ENCODE data around the gene FLT3LG. TPM values are rescaled to one million over a fixed set of nuclear protein-coding genes. Genes with fewer than 3 reads are reported as not detected.
"Not testable (repeated sequence)": the region's sequence is repeated elsewhere in the genome, so short reads cannot be mapped to it uniquely, and the experiment has no call there.

Gene FLT3LG
- polyA plus RNA-seq, 4 donors, result 2.7 to 4.6 (median 4.1) TPM

DNA sequence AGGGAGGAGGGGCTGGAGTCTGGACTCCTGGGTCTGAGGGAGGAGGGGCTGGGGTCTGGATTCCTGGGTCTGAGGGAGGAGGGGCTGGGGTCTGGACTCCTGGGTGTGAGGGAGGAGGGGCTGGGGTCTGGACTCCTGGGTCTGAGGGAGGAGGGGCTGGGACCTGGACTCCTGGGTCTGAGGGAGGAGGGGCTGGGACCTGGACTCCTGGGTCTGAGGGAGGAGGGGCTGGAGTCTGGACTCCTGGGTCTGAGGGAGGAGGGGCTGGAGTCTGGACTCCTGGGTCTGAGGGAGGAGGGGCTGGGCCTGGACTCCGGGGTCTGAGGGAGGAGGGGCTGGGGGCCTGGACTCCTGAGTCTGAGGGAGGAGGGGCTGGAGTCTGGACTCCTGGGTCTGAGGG lies 12.9 kb upstream of the FLT3LG start:
- not testable (repeated sequence) for DNase-seq (ENCODE audit: low read depth in 4 of 4, low spot score in 2 of 4)

DNA sequence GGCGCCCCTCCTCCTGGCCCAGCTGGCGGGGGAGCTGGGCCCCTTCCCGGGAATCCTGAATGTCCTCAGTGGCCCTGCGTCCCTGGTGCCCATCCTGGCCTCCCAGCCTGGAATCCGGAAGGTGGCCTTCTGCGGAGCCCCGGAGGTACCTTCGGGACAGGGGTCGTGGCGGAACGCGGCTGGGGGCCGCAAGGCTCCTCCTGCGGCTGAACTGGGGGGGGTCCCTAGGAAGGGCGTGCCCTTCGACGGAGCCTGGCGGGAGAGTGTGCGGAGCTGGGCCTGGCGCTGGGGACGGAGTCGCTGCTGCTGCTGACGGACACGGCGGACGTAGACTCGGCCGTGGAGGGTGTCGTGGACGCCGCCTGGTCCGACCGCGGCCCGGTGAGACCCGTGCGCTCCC lies 12.4 kb upstream of the FLT3LG start:
- no peak for DNase-seq (ENCODE audit: low read depth in 4 of 4, low spot score in 2 of 4)

DNA sequence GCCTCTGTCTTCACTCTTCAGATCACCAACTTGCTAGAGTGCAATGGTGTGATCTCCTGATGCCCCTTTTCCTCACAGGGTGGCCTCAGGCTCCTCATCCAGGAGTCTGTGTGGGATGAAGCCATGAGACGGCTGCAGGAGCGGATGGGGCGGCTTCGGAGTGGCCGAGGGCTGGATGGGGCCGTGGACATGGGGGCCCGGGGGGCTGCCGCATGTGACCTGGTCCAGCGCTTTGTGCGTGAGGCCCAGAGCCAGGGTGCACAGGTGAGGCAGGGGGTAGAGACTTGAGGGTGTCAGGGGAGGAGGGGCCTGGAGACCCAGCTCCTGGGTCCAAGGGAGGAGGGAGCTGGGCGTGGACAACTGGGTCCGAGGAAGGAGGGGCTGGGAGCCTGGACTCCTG lies 11.5 kb upstream of the FLT3LG start:
- DNase-seq (ENCODE audit: low read depth in 4 of 4, low spot score in 2 of 4), result no peak

DNA sequence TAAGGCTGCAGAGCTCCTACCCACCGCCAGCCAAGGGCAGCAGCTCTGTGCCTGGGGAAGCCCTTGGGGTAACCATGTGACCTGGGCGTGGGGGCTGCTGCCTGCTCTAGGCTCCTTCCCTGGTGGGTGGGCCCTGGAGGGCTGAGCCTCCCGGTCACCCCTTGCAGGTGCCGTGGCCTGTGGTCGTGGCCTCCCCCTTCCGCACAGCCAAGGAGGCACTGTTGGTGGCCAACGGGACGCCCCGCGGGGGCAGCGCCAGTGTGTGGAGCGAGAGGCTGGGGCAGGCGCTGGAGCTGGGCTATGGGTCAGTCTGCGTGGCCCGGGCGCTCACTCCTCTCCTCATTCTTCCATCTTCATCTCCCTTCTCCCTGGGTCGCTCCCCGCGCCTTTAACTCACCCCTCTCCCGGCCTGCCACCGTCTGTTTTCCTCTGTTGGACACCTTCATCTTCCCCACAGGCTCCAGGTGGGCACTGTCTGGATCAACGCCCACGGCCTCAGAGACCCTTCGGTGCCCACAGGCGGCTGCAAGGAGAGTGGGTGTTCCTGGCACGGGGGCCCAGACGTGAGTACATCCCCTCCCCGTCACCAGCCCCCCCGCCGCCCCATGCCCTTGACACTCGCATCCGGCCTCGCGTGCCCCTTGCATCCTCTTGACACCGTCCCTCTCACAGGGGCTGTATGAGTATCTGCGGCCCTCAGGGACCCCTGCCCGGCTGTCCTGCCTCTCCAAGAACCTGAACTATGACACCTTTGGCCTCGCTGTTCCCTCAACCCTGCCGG lies 9.9 kb upstream of the FLT3LG start:
- no peak for DNase-seq (ENCODE audit: low read depth in 4 of 4, low spot score in 2 of 4)

DNA sequence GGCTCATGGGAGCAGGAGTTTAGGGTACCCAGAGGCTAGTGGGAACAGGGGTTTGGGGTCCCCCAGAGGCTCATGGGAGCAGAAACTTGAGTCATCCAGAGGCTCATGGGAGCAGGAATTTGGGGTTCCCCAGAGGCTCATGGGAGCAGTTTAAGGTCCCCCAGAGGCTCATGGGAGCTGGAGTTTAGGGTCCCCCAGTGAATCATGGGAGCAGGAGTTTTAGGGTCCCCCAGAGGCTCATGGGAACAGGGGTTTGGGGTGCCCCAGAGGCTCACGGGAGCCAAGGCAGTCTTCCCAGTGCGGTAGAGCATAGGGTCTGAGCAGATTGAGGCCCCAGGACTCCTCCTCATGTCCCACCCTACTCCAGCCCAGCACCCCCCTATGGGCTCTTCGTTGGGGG lies 8.6 kb upstream of the FLT3LG start:
- DNase-seq (ENCODE audit: low read depth in 4 of 4, low spot score in 2 of 4), result no peak

DNA sequence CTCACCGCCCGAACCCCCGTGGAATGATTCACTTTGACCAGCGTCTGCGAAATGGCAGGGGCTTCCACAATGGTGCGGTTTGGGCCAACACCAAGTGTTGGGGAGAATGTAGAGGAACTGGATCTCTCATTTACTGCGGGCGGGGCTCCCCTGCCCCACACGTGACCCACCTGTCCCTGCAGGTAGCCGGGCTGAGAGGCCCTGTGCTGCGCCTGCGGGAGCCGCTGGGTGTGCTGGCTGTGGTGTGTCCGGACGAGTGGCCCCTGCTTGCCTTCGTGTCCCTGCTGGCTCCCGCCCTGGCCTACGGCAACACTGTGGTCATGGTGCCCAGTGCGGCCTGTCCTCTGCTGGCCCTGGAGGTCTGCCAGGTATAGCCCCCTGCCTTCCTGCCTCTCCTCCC lies 5.8 kb upstream of the FLT3LG start:
- no peak for DNase-seq (ENCODE audit: low read depth in 4 of 4, low spot score in 2 of 4)

DNA sequence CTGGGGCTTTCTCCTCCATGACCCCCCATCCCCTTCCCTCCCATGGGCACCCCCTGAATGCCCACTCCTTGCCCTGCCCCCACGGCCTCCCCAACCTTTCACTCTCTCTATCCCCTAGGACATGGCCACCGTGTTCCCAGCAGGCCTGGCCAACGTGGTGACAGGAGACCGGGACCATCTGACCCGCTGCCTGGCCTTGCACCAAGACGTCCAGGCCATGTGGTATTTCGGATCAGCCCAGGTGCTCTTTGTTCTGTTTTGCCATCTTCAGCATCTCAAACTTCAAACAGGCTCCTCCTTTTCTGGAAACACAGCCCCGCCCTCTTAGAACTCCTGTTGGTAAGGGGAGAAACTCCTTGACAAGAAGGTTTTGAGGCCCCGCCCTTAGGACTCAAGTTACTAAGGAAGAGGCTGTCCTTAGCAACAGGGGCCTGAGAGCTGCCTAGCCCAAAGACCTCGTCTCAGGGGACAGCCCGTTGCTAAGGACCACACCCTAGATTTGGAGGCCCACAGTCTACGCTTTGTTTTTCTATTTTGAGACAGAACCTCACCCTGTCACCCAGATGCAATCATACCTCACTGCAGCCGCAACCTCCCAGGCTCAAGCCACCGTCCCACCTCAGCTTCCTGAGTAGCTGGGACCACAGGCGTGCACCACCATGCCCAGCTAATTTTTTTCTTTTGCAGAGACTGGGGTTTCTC lies 5.1 kb upstream of the FLT3LG start:
- DNase-seq (ENCODE audit: low read depth in 4 of 4, low spot score in 2 of 4), result no peak

DNA sequence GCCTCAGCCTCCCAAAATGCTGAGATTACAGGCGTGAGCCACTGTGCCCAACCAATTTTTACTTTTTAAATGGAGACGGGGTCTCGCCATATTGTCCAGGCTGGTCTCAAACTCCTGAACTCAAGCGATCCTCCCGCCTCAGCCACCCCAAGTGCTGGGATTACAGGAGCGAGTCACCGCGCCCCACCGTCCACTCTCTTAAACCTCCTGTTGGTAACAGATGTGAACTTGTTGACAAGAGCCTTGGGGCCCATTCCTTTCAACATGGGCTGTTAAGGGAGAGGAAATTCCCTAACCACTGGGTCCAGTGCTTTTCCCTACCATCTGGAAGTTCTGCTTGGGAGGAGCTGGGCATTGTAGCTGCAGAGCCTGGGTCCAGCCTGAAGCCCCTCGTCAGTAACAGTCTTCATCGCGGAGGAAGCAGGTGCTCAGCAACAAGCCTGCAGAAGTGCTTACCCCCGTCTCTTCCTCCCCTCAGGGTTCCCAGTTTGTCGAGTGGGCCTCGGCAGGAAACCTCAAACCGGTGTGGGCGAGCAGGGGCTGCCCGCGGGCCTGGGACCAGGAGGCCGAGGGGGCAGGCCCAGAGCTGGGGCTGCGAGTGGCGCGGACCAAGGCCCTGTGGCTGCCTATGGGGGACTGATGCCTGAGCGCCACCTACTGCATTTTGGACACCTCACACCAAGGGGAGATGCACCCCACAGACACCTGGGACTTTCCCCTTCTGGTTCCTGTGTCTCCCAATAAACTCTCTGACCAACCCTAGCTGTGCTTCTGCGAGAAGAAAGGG lies 4.0 kb upstream of the FLT3LG start:
- no peak for DNase-seq (ENCODE audit: low read depth in 4 of 4, low spot score in 2 of 4)

DNA sequence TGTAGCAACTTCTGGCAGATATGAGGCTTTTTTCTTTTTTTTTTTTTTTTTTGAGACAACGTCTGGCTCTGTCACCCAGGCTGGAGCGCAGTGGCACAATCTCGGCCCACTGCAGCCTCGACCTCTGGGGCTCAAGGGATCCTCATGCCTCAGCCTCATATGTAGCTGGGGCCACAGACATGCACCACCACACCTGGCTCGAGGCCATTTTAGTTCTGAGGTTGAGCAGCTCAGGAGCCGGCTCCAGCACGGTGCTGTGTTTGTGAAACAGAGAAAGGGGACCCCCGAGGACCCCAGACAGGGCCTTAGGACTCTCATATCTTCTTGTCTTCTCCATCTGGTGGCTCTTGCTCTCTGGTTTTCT lies 3.4 kb upstream of the FLT3LG start:
- DNase-seq (ENCODE audit: low read depth in 4 of 4, low spot score in 2 of 4), result no peak

DNA sequence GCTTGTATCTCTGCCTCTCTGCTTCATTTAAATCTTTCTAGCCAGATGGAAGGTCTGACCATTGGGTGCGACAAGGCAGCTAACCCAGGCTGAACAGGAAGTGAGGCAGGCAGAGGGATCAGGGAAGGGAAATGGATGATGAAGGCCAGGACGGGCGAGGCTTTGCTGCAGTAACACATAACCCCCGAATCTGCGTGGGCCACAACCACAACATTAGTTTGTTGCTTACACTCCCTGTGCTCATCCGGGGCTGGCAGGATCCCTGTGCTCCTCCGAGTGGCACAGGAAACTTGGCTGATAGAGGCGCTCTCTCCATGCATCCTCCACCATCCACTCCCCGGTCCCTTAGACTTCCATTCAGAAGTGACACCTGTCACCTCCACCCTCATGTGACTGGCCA lies 1.1 kb upstream of the FLT3LG start:
- no peak for DNase-seq (ENCODE audit: low read depth in 4 of 4, low spot score in 2 of 4)

DNA sequence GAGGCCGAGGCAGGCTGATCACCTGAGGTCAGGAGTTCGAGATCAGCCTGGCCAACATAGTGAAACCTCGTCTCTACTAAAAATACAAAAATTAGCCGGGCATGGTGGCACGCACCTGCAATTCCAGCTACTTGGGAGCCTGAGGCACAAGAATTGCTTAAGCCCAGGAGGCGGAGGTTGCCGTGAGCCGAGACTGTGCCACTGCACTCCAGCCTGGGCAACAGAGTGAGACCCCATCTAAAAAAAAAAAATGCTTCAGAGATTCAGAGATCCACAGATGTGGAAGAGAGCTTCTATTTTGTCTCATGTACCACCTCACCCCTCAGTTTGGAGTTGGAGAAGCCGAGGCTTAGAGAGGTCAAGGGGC lies 531 bp upstream of the FLT3LG start:
- DNase-seq (ENCODE audit: low read depth in 4 of 4, low spot score in 2 of 4), result not testable (repeated sequence)

DNA sequence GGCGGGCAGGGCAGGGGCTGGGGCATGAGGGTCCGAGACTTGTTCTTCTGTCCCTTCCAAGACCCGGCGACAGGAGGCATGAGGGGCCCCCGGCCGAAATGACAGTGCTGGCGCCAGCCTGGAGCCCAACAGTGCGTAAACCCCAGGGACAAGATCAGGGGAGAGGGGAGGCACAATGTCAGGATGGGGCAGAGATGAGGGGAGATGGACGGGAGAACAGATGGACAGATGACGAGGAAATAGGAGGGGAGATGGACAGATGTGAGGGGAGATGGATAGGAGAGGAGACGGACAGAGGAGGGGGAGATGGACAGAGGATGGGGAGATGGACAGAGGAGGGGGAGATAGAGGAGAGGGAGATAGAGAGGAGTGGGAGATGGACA lies 518 bp downstream of the FLT3LG start:
- DNase-seq (ENCODE audit: low read depth in 4 of 4, low spot score in 2 of 4), result no peak

DNA sequence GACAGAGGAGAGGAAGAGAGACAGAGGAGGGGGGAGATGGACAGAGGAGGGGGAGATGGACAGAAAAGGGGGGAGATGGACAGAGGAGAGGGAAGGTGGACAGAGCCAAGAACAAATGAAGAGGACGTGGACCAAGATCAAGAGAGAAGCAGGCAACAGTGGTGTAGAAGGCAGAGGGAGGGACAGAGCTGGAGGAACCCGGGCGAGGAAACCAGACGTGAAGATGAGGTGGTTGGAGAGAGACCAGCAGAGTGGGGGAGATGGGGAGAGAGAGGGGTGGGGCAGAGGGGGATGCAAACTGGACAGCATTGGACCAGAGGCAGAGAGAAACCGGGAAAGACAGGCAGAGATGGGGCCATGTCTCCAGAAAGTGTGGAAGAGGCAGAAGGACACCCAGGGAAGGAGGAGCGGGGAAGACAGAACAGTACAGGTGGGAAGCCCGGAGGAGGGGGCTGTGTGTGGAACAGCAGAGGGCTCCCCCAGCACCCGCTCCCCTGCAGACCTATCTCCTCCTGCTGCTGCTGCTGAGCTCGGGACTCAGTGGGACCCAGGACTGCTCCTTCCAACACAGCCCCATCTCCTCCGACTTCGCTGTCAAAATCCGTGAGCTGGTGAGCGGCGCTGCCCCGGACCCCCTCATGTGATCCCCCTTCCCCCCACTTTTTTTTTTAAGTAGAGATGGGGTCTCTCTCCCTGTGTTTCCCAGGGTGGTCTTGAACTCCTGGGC lies 1.3 kb downstream of the FLT3LG start:
- DNase-seq (ENCODE audit: low read depth in 4 of 4, low spot score in 2 of 4), result no peak

DNA sequence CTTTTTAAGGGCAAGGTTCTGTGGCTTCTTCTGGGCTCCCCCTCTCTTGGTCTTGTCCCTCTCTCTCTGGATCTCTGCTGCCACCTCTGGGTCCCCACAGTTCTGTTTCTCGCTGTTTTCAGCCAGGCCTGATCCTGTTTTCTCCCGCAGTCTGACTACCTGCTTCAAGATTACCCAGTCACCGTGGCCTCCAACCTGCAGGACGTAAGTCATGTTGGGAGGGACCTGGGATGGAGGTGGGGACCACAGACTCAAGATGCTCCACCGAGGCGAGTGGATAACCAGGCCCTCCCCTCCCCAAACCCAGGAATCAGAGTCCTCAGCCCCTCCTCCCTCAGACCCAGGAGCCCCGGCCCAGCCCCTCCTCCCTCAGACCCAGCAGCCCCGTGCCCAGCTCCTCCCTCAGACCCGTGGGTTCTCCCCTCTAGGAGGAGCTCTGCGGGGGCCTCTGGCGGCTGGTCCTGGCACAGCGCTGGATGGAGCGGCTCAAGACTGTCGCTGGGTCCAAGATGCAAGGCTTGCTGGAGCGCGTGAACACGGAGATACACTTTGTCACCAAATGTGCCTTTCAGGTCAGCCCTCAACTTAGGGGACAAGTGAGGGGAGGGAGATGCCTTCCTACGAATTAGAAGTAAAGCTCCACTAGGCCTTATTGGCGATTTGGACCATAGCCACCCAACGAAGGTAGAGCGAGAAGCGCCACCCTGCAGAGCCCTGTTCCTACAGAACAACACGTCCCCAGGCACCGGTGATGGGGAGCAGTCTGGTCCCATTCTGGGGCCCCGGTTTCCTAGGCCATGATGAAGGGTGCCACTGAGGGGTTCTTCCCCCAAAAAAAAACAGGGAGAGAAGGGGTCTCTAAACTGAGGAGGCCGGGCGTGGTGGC lies 2.2 kb downstream of the FLT3LG start:
- no peak for DNase-seq (ENCODE audit: low read depth in 4 of 4, low spot score in 2 of 4)

DNA sequence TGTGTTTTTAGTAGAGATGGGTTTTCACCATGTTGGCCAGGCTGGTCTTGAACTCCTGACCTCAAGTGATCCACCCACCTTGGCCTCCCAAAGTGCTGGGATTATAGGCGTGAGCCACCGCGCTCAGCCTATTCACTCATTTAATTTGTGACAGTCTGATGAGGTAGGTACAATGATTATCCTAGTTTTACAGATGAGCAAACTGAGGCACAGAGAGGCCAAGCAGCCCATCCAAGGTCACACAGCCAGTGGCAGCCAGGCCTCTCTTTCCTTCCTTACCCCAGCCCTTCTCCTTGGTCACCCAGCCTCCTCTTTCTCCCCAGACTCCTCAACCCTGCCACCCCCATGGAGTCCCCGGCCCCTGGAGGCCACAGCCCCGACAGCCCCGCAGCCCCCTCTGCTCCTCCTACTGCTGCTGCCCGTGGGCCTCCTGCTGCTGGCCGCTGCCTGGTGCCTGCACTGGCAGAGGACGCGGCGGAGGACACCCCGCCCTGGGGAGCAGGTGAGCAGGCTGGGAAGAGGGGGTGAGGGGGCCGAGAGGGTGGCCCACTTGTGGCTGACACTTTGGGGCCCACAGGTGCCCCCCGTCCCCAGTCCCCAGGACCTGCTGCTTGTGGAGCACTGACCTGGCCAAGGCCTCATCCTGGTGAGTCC lies 6.1 kb downstream of the FLT3LG start:
- no peak for DNase-seq (ENCODE audit: low read depth in 4 of 4, low spot score in 2 of 4)

DNA sequence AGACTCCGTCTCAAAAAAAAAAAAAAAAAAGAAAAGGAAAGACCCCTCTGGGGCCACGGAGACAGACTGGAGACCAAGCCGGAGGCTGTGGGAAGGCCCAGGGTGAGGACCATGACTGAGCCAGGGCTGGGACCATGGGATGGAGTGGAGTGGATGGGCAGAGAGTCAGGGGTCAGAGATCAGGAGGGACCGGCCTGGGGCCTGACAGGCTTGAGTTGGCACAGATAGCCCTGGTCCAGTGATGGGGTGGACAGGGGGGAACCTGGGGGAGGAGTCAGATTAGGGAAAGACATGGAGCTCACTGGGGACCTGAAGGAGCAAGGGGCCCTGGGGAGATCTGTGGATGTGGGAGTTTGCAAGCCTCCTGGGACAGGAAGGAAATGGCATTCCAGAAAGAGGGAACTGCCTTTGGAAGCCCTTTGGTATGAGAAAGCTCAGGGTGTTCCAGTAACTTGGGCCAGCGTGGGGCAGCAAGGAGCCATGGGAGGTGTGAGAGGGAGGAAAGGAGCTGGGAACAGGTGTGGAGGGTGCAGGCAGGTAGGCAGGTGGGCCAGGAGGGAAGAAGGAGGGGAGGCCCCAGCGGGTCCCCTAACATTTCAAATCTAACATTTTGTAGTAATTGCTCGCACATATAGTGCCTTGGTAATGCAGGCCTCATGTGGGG lies 7.1 kb downstream of the FLT3LG start:
- no peak for DNase-seq (ENCODE audit: low read depth in 4 of 4, low spot score in 2 of 4)

DNA sequence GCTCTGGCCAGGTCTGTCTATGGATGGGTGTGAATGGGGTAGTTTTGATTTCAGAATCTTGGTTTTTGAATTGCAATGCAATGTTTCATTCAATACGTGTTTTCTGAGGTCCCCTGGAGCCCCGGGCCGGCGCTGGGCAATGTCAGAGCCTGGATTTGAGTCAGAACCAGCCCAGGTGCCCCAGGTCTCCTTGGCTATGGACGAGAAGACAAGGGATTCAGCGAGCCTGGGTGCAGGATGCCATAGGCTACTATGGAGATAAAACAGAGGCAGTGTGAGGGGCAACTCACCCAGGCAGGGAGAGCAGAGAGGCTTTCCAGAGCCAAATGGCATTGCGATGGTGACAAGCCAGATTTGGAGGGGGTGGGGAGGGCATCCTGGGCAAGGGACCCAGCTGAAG lies 12.2 kb downstream of the FLT3LG start:
- DNase-seq (ENCODE audit: low read depth in 4 of 4, low spot score in 2 of 4), result no peak

DNA sequence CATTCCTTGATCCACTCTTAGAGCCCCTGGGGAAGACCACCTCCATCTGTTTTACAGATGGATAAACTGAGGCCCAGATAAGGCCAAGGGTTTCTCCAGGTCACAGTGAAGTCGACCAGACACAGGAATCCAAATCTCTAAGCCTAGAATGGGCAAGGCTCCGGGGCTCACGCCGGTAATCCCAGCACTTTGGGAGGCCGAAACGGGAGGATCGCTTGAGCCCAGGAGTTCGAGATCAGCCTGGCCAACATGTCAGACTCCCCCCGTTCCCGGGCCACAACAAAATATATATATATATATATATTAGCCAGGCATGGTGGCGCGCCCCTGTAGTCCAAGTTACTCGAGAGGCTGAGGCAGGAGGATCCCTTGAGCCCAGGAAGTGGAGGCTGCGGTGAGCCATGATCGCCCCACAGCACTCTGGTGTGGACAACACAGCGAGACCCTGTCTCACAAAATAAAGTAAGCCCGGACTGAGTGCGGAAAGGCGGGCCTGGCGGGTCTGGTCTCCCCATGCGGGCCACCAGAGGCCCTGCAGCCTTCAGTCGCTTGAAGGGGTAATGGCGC lies 12.8 kb downstream of the FLT3LG start:
- no peak for DNase-seq (ENCODE audit: low read depth in 4 of 4, low spot score in 2 of 4)

Measured in left renal cortex interstitium (tissue), 4 donors.